ENCODE data around the gene ATP1A4. TPM values are rescaled to one million over a fixed set of nuclear protein-coding genes. Genes with fewer than 3 reads are reported as not detected.
"Not testable (repeated sequence)": the region's sequence is repeated elsewhere in the genome, so short reads cannot be mapped to it uniquely, and the experiment has no call there.

The ATP1A4 gene
- total and polyA plus RNA-seq, 4 donors: not detected

- no peak for TF ChIP-seq ATF3 (IDR thresholded peaks at IDR 0.05)
- TF ChIP-seq SP1 (IDR thresholded peaks at IDR 0.05): no peak
- no peak for TF ChIP-seq ZBTB33 (IDR thresholded peaks at IDR 0.05)
- TF ChIP-seq RAD21 (IDR thresholded peaks at IDR 0.05): no peak
- no peak for TF ChIP-seq NR2F2 (IDR thresholded peaks at IDR 0.05)
- no peak for TF ChIP-seq TAF1 (conservative IDR thresholded peaks at IDR 0.05)
- TF ChIP-seq EGR1 (IDR thresholded peaks at IDR 0.05; ENCODE audit: low read depth in 2 of 2): no peak
- TF ChIP-seq JUND (IDR thresholded peaks at IDR 0.05): no peak
- TF ChIP-seq CTCF (IDR thresholded peaks at IDR 0.05; ENCODE audit: low read depth, low read length, missing input control): no peak
- no peak for TF ChIP-seq GABPA (IDR thresholded peaks at IDR 0.05 in 1 of 2, conservative IDR thresholded peaks at IDR 0.05 in 1 of 2)
- TF ChIP-seq HNF4A (conservative IDR thresholded peaks at IDR 0.05): no peak
- no peak for TF ChIP-seq MAX (IDR thresholded peaks at IDR 0.05)
- TF ChIP-seq HNF4G (IDR thresholded peaks at IDR 0.05): no peak
- no peak for TF ChIP-seq RXRA (IDR thresholded peaks at IDR 0.05)
- no peak for TF ChIP-seq YY1 (IDR thresholded peaks at IDR 0.05)
- TF ChIP-seq REST (IDR thresholded peaks at IDR 0.05): no peak
- TF ChIP-seq FOXA1 (IDR thresholded peaks at IDR 0.05): no peak
- Histone ChIP-seq H3K4me3 (ENCODE audit: low read depth in 1 of 3, low read length in 3 of 3) (no peak overlapping the region), H3K27me3 (ENCODE audit: control insufficient read depth in 4 of 4, insufficient read depth in 4 of 4, low read length in 3 of 4) (no peaks in the 10 kb centered on the region), H3K36me3 (ENCODE audit: control insufficient read depth in 4 of 4, insufficient read depth in 3 of 4, low read depth in 1 of 4, low read length in 3 of 4) (no peaks in the 10 kb centered on the region), H3K9ac (ENCODE audit: low read depth in 1 of 2, low read length in 2 of 2) (no peak overlapping the region), H3K4me1 (ENCODE audit: control insufficient read depth in 4 of 4, insufficient read depth in 4 of 4, low read length in 3 of 4) (no peaks in the 10 kb centered on the region), H3K27ac (ENCODE audit: low read depth in 1 of 2, low read length in 2 of 2) (no peak overlapping the region), H3K9me3 (ENCODE audit: control insufficient read depth in 4 of 4, low read length in 3 of 4) (no peaks in the 10 kb centered on the region)
- DNase-seq (ENCODE audit: low spot score): no peak
- 60% methylated on average over 4 of the region's 4 CpGs for WGBS
Observed at GRCh38 chr1:160109686-160110085, 41.7 kb upstream of the ATP1A4 start.

GRCh38 chr1:160111462-160111861, 39.9 kb upstream of the ATP1A4 start:
- not testable (repeated sequence) for H3K9me3 ChIP-seq (ENCODE audit: control insufficient read depth in 4 of 4, low read length in 3 of 4); H3K27ac ChIP-seq (ENCODE audit: low read depth in 1 of 2, low read length in 2 of 2); H3K4me1 ChIP-seq (ENCODE audit: control insufficient read depth in 4 of 4, insufficient read depth in 4 of 4, low read length in 3 of 4); H3K9ac ChIP-seq (ENCODE audit: low read depth in 1 of 2, low read length in 2 of 2); H3K4me3 ChIP-seq (ENCODE audit: low read depth in 1 of 3, low read length in 3 of 3); H3K36me3 ChIP-seq (ENCODE audit: control insufficient read depth in 4 of 4, insufficient read depth in 3 of 4, low read depth in 1 of 4, low read length in 3 of 4); H3K27me3 ChIP-seq (ENCODE audit: control insufficient read depth in 4 of 4, insufficient read depth in 4 of 4, low read length in 3 of 4); DNase-seq (ENCODE audit: low spot score)
- WGBS: 90% methylated on average over 10 of the region's 10 CpGs
